GM12878 (cell line): Measurements from ENCODE around the gene TTYH3. TPM values are rescaled to one million over a fixed set of nuclear protein-coding genes. Genes with fewer than 3 reads are reported as not detected.

Experiments used
- BACH1 ChIP-seq: fragments of 450-650 bp; IDR thresholded peaks from 2 replicates; pipeline ENCODE4 v1.6.1; 2017; ENCODE audit warnings: mild to moderate bottlenecking, borderline replicate concordance
- BMI1 ChIP-seq: fragments of 450-650 bp; IDR thresholded peaks from 2 replicates; pipeline ENCODE4 v1.6.1; 2016; ENCODE audit warnings: mild to moderate bottlenecking, moderate library complexity, borderline replicate concordance
- BRCA1 ChIP-seq: IDR thresholded peaks from 2 replicates; pipeline ENCODE4 v1.6.1; 2011; ENCODE audit warnings: low read depth, low read length, improper control_type of control experiment
- CBFB ChIP-seq: IDR thresholded peaks from 2 replicates; pipeline ENCODE4 v1.6.1; 2016; ENCODE audit warnings: antibody characterized with exemption, low read depth
- CEBPZ ChIP-seq: fragments of 150-350 bp; IDR thresholded peaks from 2 replicates; pipeline ENCODE4 v1.6.1; 2016; ENCODE audit warnings: low read depth, low read length
- E2F4 ChIP-seq: IDR thresholded peaks from 2 replicates; pipeline ENCODE4 v1.6.1; 2012; ENCODE audit warnings: low read depth, low read length, improper control_type of control experiment
- ELK1 ChIP-seq: IDR thresholded peaks from 2 replicates; pipeline ENCODE4 v1.6.1; 2012; ENCODE audit warnings: low read depth, low read length, improper control_type of control experiment
- GABPA ChIP-seq: IDR thresholded peaks from 2 replicates; pipeline ENCODE4 v1.6.1; 2014; ENCODE audit warnings: antibody characterized with exemption, low read depth, mild to moderate bottlenecking, inconsistent platforms
- HCFC1 ChIP-seq: fragments of 150-350 bp; IDR thresholded peaks from 2 replicates; pipeline ENCODE4 v1.6.1; 2014; ENCODE audit warnings: low read length
- IKZF2 ChIP-seq, 2 experiments: fragments of 450-650 bp; IDR thresholded peaks; 2 replicates each; pipeline ENCODE4 v1.6.1; 2017; ENCODE audit warnings: mild to moderate bottlenecking in 2 of 2, moderate library complexity in 2 of 2
- KDM1A ChIP-seq: fragments of 200-600 bp; sonication (generic); IDR thresholded peaks from 2 replicates; pipeline ENCODE4 v1.6.1; 2016; ENCODE audit warnings: borderline replicate concordance
- MEF2B ChIP-seq: fragments of 450-650 bp; IDR thresholded peaks from 2 replicates; pipeline ENCODE4 v1.6.1; 2018; ENCODE audit warnings: mild to moderate bottlenecking, moderate library complexity; ENCODE audit not compliant: partially characterized antibody, poor library complexity, severe bottlenecking
- NFYB ChIP-seq: IDR thresholded peaks from 2 replicates; pipeline ENCODE4 v1.6.1; 2011; ENCODE audit warnings: low read depth, mild to moderate bottlenecking, low read length, improper control_type of control experiment, moderate library complexity; ENCODE audit not compliant: insufficient read depth
- PML ChIP-seq: IDR thresholded peaks from 2 replicates; pipeline ENCODE4 v1.6.1; 2012; ENCODE audit warnings: low read length, inconsistent platforms
- RELA ChIP-seq: fragments of 450-650 bp; IDR thresholded peaks from 2 replicates; pipeline ENCODE4 v1.8.0; 2014; ENCODE audit warnings: borderline replicate concordance; ENCODE audit not compliant: partially characterized antibody
- SUPT20H ChIP-seq: IDR thresholded peaks from 2 replicates; pipeline ENCODE4 v1.6.1; 2011; ENCODE audit warnings: low read depth, mild to moderate bottlenecking, low read length, moderate library complexity, borderline replicate concordance; ENCODE audit not compliant: control insufficient read depth
- TAF1 ChIP-seq: IDR thresholded peaks from 2 replicates; pipeline ENCODE4 v1.6.1; 2011; ENCODE audit warnings: mild to moderate bottlenecking, low read depth, low read length, borderline replicate concordance
- ZBTB4 ChIP-seq: fragments of 450-650 bp; formaldehyde crosslinking; IDR thresholded peaks from 2 replicates; pipeline ENCODE4 v1.4.0; 2022; ENCODE audit warnings: mild to moderate bottlenecking, moderate library complexity
- ZNF622 ChIP-seq: fragments of 450-650 bp; IDR thresholded peaks from 2 replicates; pipeline ENCODE4 v1.6.1; 2017; ENCODE audit warnings: mild to moderate bottlenecking, inconsistent platforms
- ZZZ3 ChIP-seq: IDR thresholded peaks from 2 replicates; pipeline ENCODE4 v1.6.1; 2011; ENCODE audit warnings: low read depth; ENCODE audit not compliant: control insufficient read depth, insufficient read length
- polyA plus RNA-seq, 11 experiments: library from polyadenylated mRNA; depleted of rRNA in 4 of 11; unstranded in 6 of 11; stranded (reverse) in 5 of 11; fragments of >200 nt; fragmentation: Nextera tagmentation in 4 of 11; fragmentation: Illumina TruSeq in 1 of 11; extraction: Ambion mirVana in 4 of 11; extraction: Trizol in 1 of 11; gene quantifications; 1 replicate in 1 of 11; 2 replicates in 10 of 11; pipeline versions ENCODE4 v1.2.1 to v1.2.3, GENCODE V29; 2011 to 2016; ENCODE audit warnings: inconsistent platforms in 2 of 11, missing spikeins in 2 of 11, low read depth in 1 of 11
- total RNA-seq, 4 experiments: library from RNA; depleted of rRNA in 3 of 4; stranded (reverse); fragments of >200 nt in 3 of 4; fragmentation: Illumina TruSeq in 1 of 4; extraction: Trizol in 1 of 4; gene quantifications; 2 replicates each; pipeline versions ENCODE4 v1.2.1 to v1.2.3, GENCODE V29; 2013 to 2021

Gene TTYH3
- total and polyA plus RNA-seq, 10 of the 15 experiments (the other 5 are each of a cell fraction or from before 2014, with no cell fraction given) = 0.79 to 71.4 (median 10.5) TPM

- no peak for TF ChIP-seq ZBTB4 (CRISPR knock-in tag)
- TF ChIP-seq IKZF2 (IDR thresholded peaks at IDR 0.05) = peak; percentile 81 to 84; a peak in 3 of 4 replicates
- no peak for TF ChIP-seq ZZZ3
- no peak for TF ChIP-seq SUPT20H
- TF ChIP-seq BMI1 = no peak
- TF ChIP-seq MEF2B = peak; percentile 32
- no peak for TF ChIP-seq NFYB
- no peak for TF ChIP-seq E2F4
- 0 out of 2 replicates have a peak, but pooled peaks have one; percentile 39 for TF ChIP-seq CBFB
- TF ChIP-seq GABPA = no peak
- TF ChIP-seq ZNF622 = no peak
- TF ChIP-seq ELK1 = no peak
- no peak for TF ChIP-seq CEBPZ
- TF ChIP-seq TAF1 = no peak
- TF ChIP-seq RELA = no peak
- TF ChIP-seq KDM1A = no peak
- no peak for TF ChIP-seq HCFC1
- no peak; the same call in 1 of the 2 replicates for TF ChIP-seq BACH1
- no peak for TF ChIP-seq BRCA1
- no peak for TF ChIP-seq PML
Observed at GRCh38 chr7:2641406-2642393, 9.9 kb downstream of the TTYH3 start (continued).
